Epithelial cell of esophagus (primary cell): ENCODE data around the gene ADCY4.

Experiments used
- DNase-seq: peaks from one replicate; pipeline ENCODE4 v3.0.0; 2010; ENCODE audit warnings: low read depth
- H3K4me3 ChIP-seq: 2 replicates; pipeline ENCODE4 v1.5.1; 2011; ENCODE audit warnings: mild to moderate bottlenecking, low read length, control low read depth
- CTCF ChIP-seq: IDR thresholded peaks from 2 replicates; pipeline ENCODE4 v1.5.1; 2011; ENCODE audit warnings: low read depth, mild to moderate bottlenecking, low read length, control low read depth, inconsistent platforms; ENCODE audit not compliant: insufficient read depth; ENCODE audit errors: missing control alignments

ADCY4 gene

GRCh38 chr14:24311837-24312615 lies 22.8 kb downstream of the ADCY4 start:
- peak; percentile 18 for TF ChIP-seq CTCF
- H3K4me3 ChIP-seq: peak overlapping the region; percentile 57
- peak; percentile 70 for DNase-seq

- H3K4me3 ChIP-seq: peak within 1 kb of the TSS; percentile 57
- no peak for TF ChIP-seq CTCF
- peak; percentile 70 for DNase-seq
These were observed 23.9 kb downstream of the ADCY4 start, which contains the start of gene LTB4R for GRCh38 chr14:24310646-24311604. TSS of gene LTB4R (plus strand) at chr14:24311502. CDS start at chr14:24315652, 4,150 bp downstream.

- no peak for TF ChIP-seq CTCF
- no peak for DNase-seq
- peak overlapping the region; percentile 57 for H3K4me3 ChIP-seq
These were observed 24.6 kb downstream of the ADCY4 start for GRCh38 chr14:24310265-24310645.

GRCh38 chr14:24309538-24310264 lies 25.2 kb downstream of the ADCY4 start, which contains the start of gene LTB4R2:
TSS of gene LTB4R2 (plus strand) at chr14:24310140. CDS start at chr14:24310665, 525 bp downstream.
- peak within 1 kb of the TSS; percentile 57 for H3K4me3 ChIP-seq
- DNase-seq: peak; percentile 92
- TF ChIP-seq CTCF: peak; percentile 32

- DNase-seq: no peak
- no peak overlapping the region for H3K4me3 ChIP-seq
- no peak for TF ChIP-seq CTCF
These were observed 26.3 kb downstream of the ADCY4 start for GRCh38 chr14:24308342-24309124.
